ENCODE measurements around the gene TYW5. TPM values are rescaled to one million over a fixed set of nuclear protein-coding genes. Genes with fewer than 3 reads are reported as not detected.
A peak's percentile ranks its signal among the peaks of the same experiment; 100 is the strongest.
"Not testable (repeated sequence)": the region's sequence is repeated elsewhere in the genome, so short reads cannot be mapped to it uniquely, and the experiment has no call there.

The TYW5 gene
- total and polyA plus RNA-seq, 2 donors (not counting 1 experiment from before 2014, with no cell fraction given) = 5.8 to 10.1 TPM

DNA sequence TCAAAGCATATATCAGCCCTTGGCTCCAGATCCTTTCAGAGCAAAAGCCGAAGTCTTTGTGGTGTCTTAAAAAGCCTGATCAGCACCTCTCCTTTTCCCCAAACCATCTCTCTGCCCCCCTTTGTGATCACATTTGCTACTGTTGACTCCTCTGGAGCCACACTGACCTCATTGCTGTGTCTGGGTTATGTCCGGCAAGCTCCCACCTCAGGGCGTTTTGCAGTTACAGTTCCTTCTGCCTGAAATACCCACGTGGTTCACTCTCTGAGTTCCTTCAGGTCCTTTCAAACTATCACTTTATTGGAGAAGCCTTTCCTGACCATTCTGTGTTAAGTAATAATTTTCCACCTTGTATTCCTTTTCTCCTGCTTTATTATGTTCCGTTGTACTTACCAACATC is 32.4 kb downstream of the TYW5 start:
- Histone ChIP-seq H2AFZ (ENCODE audit: low read length) (no peak overlapping the region), H3K4me2 (ENCODE audit: extremely low read depth, insufficient read depth, low read length) (no peak overlapping the region), H3K36me3 (ENCODE audit: control insufficient read depth, insufficient read depth, low read length) (no peaks in the 10 kb centered on the region), H4K20me1 (ENCODE audit: control insufficient read depth, extremely low read depth, insufficient read depth, low read length) (no peaks in the 10 kb centered on the region), H3K27me3 (ENCODE audit: control insufficient read depth, insufficient read depth, low read length) (no peaks in the 10 kb centered on the region), H3K27ac (ENCODE audit: insufficient read depth, low read length) (no peak overlapping the region), H3K79me2 (ENCODE audit: control insufficient read depth, insufficient read depth, low read length) (peaks cover 49% of the 10 kb centered on the region), H3K9ac (ENCODE audit: insufficient read depth, low read length) (no peak overlapping the region), H3K4me1 (ENCODE audit: control insufficient read depth, extremely low read depth, insufficient read depth, low read length) (no peaks in the 10 kb centered on the region), H3K9me3 (ENCODE audit: control insufficient read depth, insufficient read depth, low read depth, low read length) (no peaks in the 10 kb centered on the region), H3K4me3 (replicated peaks in 1 of 4; ENCODE audit: control extremely low read depth in 1 of 4, insufficient read depth in 1 of 4, low read depth in 3 of 4, low read length in 4 of 4) (no peak overlapping the region)
- TF ChIP-seq EZH2 (IDR thresholded peaks at IDR 0.05; ENCODE audit: low read length, missing control alignments) (no peak), CTCF (conservative IDR thresholded peaks at IDR 0.05 in 1 of 2, IDR thresholded peaks at IDR 0.05 in 1 of 2; ENCODE audit: low read depth in 1 of 2, low read length in 2 of 2) (no peak)
- DNase-seq (ENCODE audit: low read depth in 2 of 2) = no peak

DNA sequence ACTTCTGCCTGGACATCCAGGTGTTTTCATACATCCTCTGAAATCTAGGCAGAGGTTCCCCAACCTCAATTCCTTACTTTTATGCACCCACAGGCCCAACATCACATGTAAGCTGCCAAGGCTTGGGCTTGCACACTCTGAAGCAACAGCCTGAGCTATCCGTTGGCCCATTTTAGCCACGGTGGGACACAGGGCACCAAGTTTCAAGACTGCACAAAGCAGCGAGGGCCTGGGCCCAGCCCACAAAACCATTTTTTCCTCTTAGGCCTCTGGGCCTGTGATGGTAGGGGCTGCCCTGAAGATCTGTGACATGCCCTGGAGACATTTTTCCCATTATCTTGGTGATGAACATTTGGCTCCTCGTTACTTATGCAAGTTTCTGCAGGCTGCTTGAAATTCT is 38.3 kb downstream of the TYW5 start:
- no peak overlapping the region for H2AFZ ChIP-seq (ENCODE audit: low read length)
- no peaks in the 10 kb centered on the region for H4K20me1 ChIP-seq (ENCODE audit: control insufficient read depth, extremely low read depth, insufficient read depth, low read length)
- no peak overlapping the region for H3K27ac ChIP-seq (ENCODE audit: insufficient read depth, low read length)
- peaks cover 1% of the 10 kb centered on the region for H3K36me3 ChIP-seq (ENCODE audit: control insufficient read depth, insufficient read depth, low read length)
- no peaks in the 10 kb centered on the region for H3K27me3 ChIP-seq (ENCODE audit: control insufficient read depth, insufficient read depth, low read length)
- H3K79me2 ChIP-seq (ENCODE audit: control insufficient read depth, insufficient read depth, low read length) = peaks cover 79% of the 10 kb centered on the region
- no peaks in the 10 kb centered on the region for H3K9me3 ChIP-seq (ENCODE audit: control insufficient read depth, insufficient read depth, low read depth, low read length)
- H3K4me2 ChIP-seq (ENCODE audit: extremely low read depth, insufficient read depth, low read length) = no peak overlapping the region
- H3K4me3 ChIP-seq (replicated peaks in 1 of 4; ENCODE audit: control extremely low read depth in 1 of 4, insufficient read depth in 1 of 4, low read depth in 3 of 4, low read length in 4 of 4) = no peak overlapping the region
- no peaks in the 10 kb centered on the region for H3K4me1 ChIP-seq (ENCODE audit: control insufficient read depth, extremely low read depth, insufficient read depth, low read length)
- TF ChIP-seq EZH2 (IDR thresholded peaks at IDR 0.05; ENCODE audit: low read length, missing control alignments) (no peak), CTCF (conservative IDR thresholded peaks at IDR 0.05 in 1 of 2, IDR thresholded peaks at IDR 0.05 in 1 of 2; ENCODE audit: low read depth in 1 of 2, low read length in 2 of 2) (no peak)
- H3K9ac ChIP-seq (ENCODE audit: insufficient read depth, low read length) = no peak overlapping the region
- no peak for DNase-seq (ENCODE audit: low read depth in 2 of 2)

- Histone ChIP-seq H2AFZ (ENCODE audit: low read length) (no peak overlapping the region), H3K9ac (ENCODE audit: insufficient read depth, low read length) (no peak overlapping the region), H3K4me2 (ENCODE audit: extremely low read depth, insufficient read depth, low read length) (no peak overlapping the region), H3K27me3 (ENCODE audit: control insufficient read depth, insufficient read depth, low read length) (no peaks in the 10 kb centered on the region), H4K20me1 (ENCODE audit: control insufficient read depth, extremely low read depth, insufficient read depth, low read length) (no peaks in the 10 kb centered on the region), H3K4me3 (replicated peaks in 1 of 4; ENCODE audit: control extremely low read depth in 1 of 4, insufficient read depth in 1 of 4, low read depth in 3 of 4, low read length in 4 of 4) (no peak overlapping the region), H3K36me3 (ENCODE audit: control insufficient read depth, insufficient read depth, low read length) (peaks cover 1% of the 10 kb centered on the region), H3K27ac (ENCODE audit: insufficient read depth, low read length) (no peak overlapping the region), H3K4me1 (ENCODE audit: control insufficient read depth, extremely low read depth, insufficient read depth, low read length) (no peaks in the 10 kb centered on the region), H3K9me3 (ENCODE audit: control insufficient read depth, insufficient read depth, low read depth, low read length) (no peaks in the 10 kb centered on the region), H3K79me2 (ENCODE audit: control insufficient read depth, insufficient read depth, low read length) (peaks cover 66% of the 10 kb centered on the region)
- TF ChIP-seq CTCF (conservative IDR thresholded peaks at IDR 0.05 in 1 of 2, IDR thresholded peaks at IDR 0.05 in 1 of 2; ENCODE audit: low read depth in 1 of 2, low read length in 2 of 2) (no peak), EZH2 (IDR thresholded peaks at IDR 0.05; ENCODE audit: low read length, missing control alignments) (no peak)
- DNase-seq (ENCODE audit: low read depth in 2 of 2) = no peak
Measured at GRCh38 chr2:199914372-199914958, 40.8 kb downstream of the TYW5 start.

GRCh38 chr2:199912553-199913114 is 42.7 kb downstream of the TYW5 start:
- H3K9ac ChIP-seq (ENCODE audit: insufficient read depth, low read length); DNase-seq (ENCODE audit: low read depth in 2 of 2); H3K9me3 ChIP-seq (ENCODE audit: control insufficient read depth, insufficient read depth, low read depth, low read length); H4K20me1 ChIP-seq (ENCODE audit: control insufficient read depth, extremely low read depth, insufficient read depth, low read length); H3K36me3 ChIP-seq (ENCODE audit: control insufficient read depth, insufficient read depth, low read length); H3K4me1 ChIP-seq (ENCODE audit: control insufficient read depth, extremely low read depth, insufficient read depth, low read length); H3K27ac ChIP-seq (ENCODE audit: insufficient read depth, low read length); H3K27me3 ChIP-seq (ENCODE audit: control insufficient read depth, insufficient read depth, low read length); H2AFZ ChIP-seq (ENCODE audit: low read length): not testable (repeated sequence)
- Histone ChIP-seq H3K79me2 (ENCODE audit: control insufficient read depth, insufficient read depth, low read length) (peaks cover 53% of the 10 kb centered on the region), H3K4me2 (ENCODE audit: extremely low read depth, insufficient read depth, low read length) (peak overlapping the region; percentile 92), H3K4me3 (replicated peaks in 1 of 4; ENCODE audit: control extremely low read depth in 1 of 4, insufficient read depth in 1 of 4, low read depth in 3 of 4, low read length in 4 of 4) (peak overlapping the region; percentile 77 to 88 (median 84))

Data from fibroblast of lung (primary cell).